ENCODE data around the gene GABBR2. TPM values are rescaled to one million over a fixed set of nuclear protein-coding genes. Genes with fewer than 3 reads are reported as not detected.

Gene GABBR2
- total RNA-seq, 1 donor from 2014 or later: 0.24 TPM

GRCh38 chr9:98410185-98410697, 298.5 kb downstream of the GABBR2 start:
- ATAC-seq: peak in 1 of 2 donors; percentile 33

GRCh38 chr9:98409719-98410118, 299.0 kb downstream of the GABBR2 start:
- intact Hi-C loops (cut with DNase I): no loop called here
- no peak for ATAC-seq

More at GRCh38 chr9:98410185-98410697, 298.5 kb downstream of the GABBR2 start:
- no peaks in the 10 kb centered on the region for H3K27me3 ChIP-seq (ENCODE audit: low read depth)
- H3K4me1 ChIP-seq: no peaks in the 10 kb centered on the region
- no peaks in the 10 kb centered on the region for H3K9me3 ChIP-seq
- no peak for DNase-seq
- intact Hi-C loops (cut with DNase I): no loop called here
- H3K4me3 ChIP-seq: no peak overlapping the region
- H3K36me3 ChIP-seq: no peaks in the 10 kb centered on the region
- H3K27ac ChIP-seq: no peak overlapping the region
- TF ChIP-seq CTCF (IDR thresholded peaks at IDR 0.05): peak; percentile 11

GRCh38 chr9:98406469-98406868, 302.3 kb downstream of the GABBR2 start:
- Histone ChIP-seq H3K4me3 (no peak overlapping the region), H3K4me1 (no peaks in the 10 kb centered on the region), H3K9me3 (no peaks in the 10 kb centered on the region), H3K36me3 (no peaks in the 10 kb centered on the region), H3K27ac (no peak overlapping the region), H3K27me3 (ENCODE audit: low read depth) (no peaks in the 10 kb centered on the region)
- no peak for TF ChIP-seq CTCF (IDR thresholded peaks at IDR 0.05)
- intact Hi-C loops (cut with DNase I): no loop called here
- ATAC-seq (no peak), DNase-seq (no peak)

More at GRCh38 chr9:98409719-98410118, 299.0 kb downstream of the GABBR2 start:
- Histone ChIP-seq H3K27me3 (ENCODE audit: low read depth) (no peaks in the 10 kb centered on the region), H3K27ac (no peak overlapping the region), H3K4me1 (no peaks in the 10 kb centered on the region), H3K9me3 (no peaks in the 10 kb centered on the region), H3K4me3 (no peak overlapping the region), H3K36me3 (no peaks in the 10 kb centered on the region)
- TF ChIP-seq CTCF (IDR thresholded peaks at IDR 0.05): no peak
- no peak for DNase-seq

- H3K4me1 ChIP-seq: no peaks in the 10 kb centered on the region
- DNase-seq (no peak), ATAC-seq (no peak)
- no peaks in the 10 kb centered on the region for H3K27me3 ChIP-seq (ENCODE audit: low read depth)
- no peak overlapping the region for H3K4me3 ChIP-seq
- H3K36me3 ChIP-seq: no peaks in the 10 kb centered on the region
- no peak for TF ChIP-seq CTCF (IDR thresholded peaks at IDR 0.05)
- H3K9me3 ChIP-seq: no peaks in the 10 kb centered on the region
- no peak overlapping the region for H3K27ac ChIP-seq
- intact Hi-C loops (cut with DNase I): no loop called here
These were observed 304.5 kb downstream of the GABBR2 start for GRCh38 chr9:98404237-98404636.

GRCh38 chr9:98403715-98404114, 305.0 kb downstream of the GABBR2 start:
- Histone ChIP-seq H3K36me3 (no peaks in the 10 kb centered on the region), H3K4me3 (no peak overlapping the region), H3K27me3 (ENCODE audit: low read depth) (no peaks in the 10 kb centered on the region), H3K4me1 (no peaks in the 10 kb centered on the region), H3K9me3 (no peaks in the 10 kb centered on the region), H3K27ac (no peak overlapping the region)
- no peak for DNase-seq
- intact Hi-C loops (cut with DNase I): no loop called here
- no peak for ATAC-seq
- TF ChIP-seq CTCF (IDR thresholded peaks at IDR 0.05): no peak

Measured in lower lobe of right lung (tissue), 2 donors.